CD14-positive monocyte (primary cell): ENCODE measurements around the gene FARP2. TPM values are rescaled to one million over a fixed set of nuclear protein-coding genes. Genes with fewer than 3 reads are reported as not detected.
A peak's percentile ranks its signal among the peaks of the same experiment; 100 is the strongest.
"Not testable (repeated sequence)": the region's sequence is repeated elsewhere in the genome, so short reads cannot be mapped to it uniquely, and the experiment has no call there.

Experiments
- DNase-seq, 3 donors: peaks; one replicate each; pipeline ENCODE4 v3.0.0-alpha.2; 2011 to 2022
- H2AFZ ChIP-seq: 2 replicates; pipeline ENCODE4 v1.6.0; 2012; ENCODE audit warnings: mild to moderate bottlenecking, low read depth, low read length, inconsistent platforms; ENCODE audit not compliant: insufficient read depth, poor library complexity, severe bottlenecking
- H3K27ac ChIP-seq, 2 donors: 1 replicate in 1 of 2; 2 replicates in 1 of 2; pipeline ENCODE4 v1.5.1; 2012 to 2013; ENCODE audit warnings: low read length in 2 of 2, control low read depth in 1 of 2, inconsistent platforms in 1 of 2, low read depth in 1 of 2, mild to moderate bottlenecking in 1 of 2
- H3K27me3 ChIP-seq, 2 donors: one replicate each; pipeline versions ENCODE4 v1.6.0 to v1.6.1; 2011 to 2013; ENCODE audit warnings: low read length in 2 of 2; ENCODE audit not compliant: control insufficient read depth in 2 of 2, insufficient read depth in 2 of 2
- H3K36me3 ChIP-seq, 2 donors: replicated peaks in 1 of 2; 1 replicate in 1 of 2; 2 replicates in 1 of 2; pipeline versions ENCODE4 v1.5.1 to v1.6.1; 2012 to 2013; ENCODE audit warnings: low read length in 2 of 2, control low read depth in 1 of 2, inconsistent platforms in 1 of 2, mild to moderate bottlenecking in 1 of 2; ENCODE audit not compliant: insufficient read depth in 2 of 2, control insufficient read depth in 1 of 2
- H3K4me1 ChIP-seq, 2 donors: 1 replicate in 1 of 2; 2 replicates in 1 of 2; pipeline versions ENCODE4 v1.5.1 to v1.6.1; 2012 to 2013; ENCODE audit warnings: low read length in 2 of 2, control low read depth in 1 of 2, inconsistent platforms in 1 of 2, mild to moderate bottlenecking in 1 of 2, moderate library complexity in 1 of 2; ENCODE audit not compliant: insufficient read depth in 2 of 2, control insufficient read depth in 1 of 2
- H3K4me2 ChIP-seq: replicated peaks from 2 replicates; pipeline ENCODE3; 2012; ENCODE audit warnings: low read length, moderate library complexity, mild to moderate bottlenecking; ENCODE audit not compliant: poor library complexity, severe bottlenecking; ENCODE audit errors: extremely low read depth
- H3K4me3 ChIP-seq, 3 experiments: fragments of 200-600 bp in 1 of 3; sonication (generic) in 1 of 3; replicated peaks in 1 of 3; 1 replicate in 2 of 3; 2 replicates in 1 of 3; pipeline ENCODE4 v1.5.1; 2011 to 2013; ENCODE audit warnings: low read length in 3 of 3, mild to moderate bottlenecking in 3 of 3, control low read depth in 2 of 3, low read depth in 2 of 3, inconsistent platforms in 1 of 3, moderate library complexity in 1 of 3
- H3K79me2 ChIP-seq: 2 replicates; pipeline ENCODE4 v1.6.0; 2012; ENCODE audit warnings: mild to moderate bottlenecking, control low read depth, inconsistent platforms, low read length, moderate library complexity; ENCODE audit not compliant: insufficient read depth
- H3K9ac ChIP-seq: 2 replicates; pipeline ENCODE4 v1.6.0; 2017; ENCODE audit warnings: low read length, mild to moderate bottlenecking; ENCODE audit not compliant: insufficient read depth, poor library complexity, severe bottlenecking
- H3K9me3 ChIP-seq, 2 donors: replicated peaks in 1 of 2; 1 replicate in 1 of 2; 2 replicates in 1 of 2; pipeline versions ENCODE4 v1.5.1 to v1.6.1; 2012 to 2013; ENCODE audit warnings: low read length in 2 of 2, control low read depth in 1 of 2; ENCODE audit not compliant: control insufficient read depth in 1 of 2, insufficient read depth in 1 of 2
- H4K20me1 ChIP-seq: 2 replicates; pipeline ENCODE4 v1.6.0; 2012; ENCODE audit warnings: mild to moderate bottlenecking, low read length, control low read depth, moderate library complexity; ENCODE audit not compliant: insufficient read depth
- H3K27ac Mint-ChIP-seq, 7 donors: one replicate each; pipeline ENCODE4 v1.8.0; 2020; ENCODE audit warnings: mild to moderate bottlenecking in 7 of 7, mixed read lengths in 7 of 7, moderate library complexity in 6 of 7, inconsistent platforms in 2 of 7
- H3K27me3 Mint-ChIP-seq, 3 donors: one replicate each; pipeline ENCODE4 v1.8.0; 2021 to 2022; ENCODE audit warnings: low read depth in 3 of 3, mild to moderate bottlenecking in 3 of 3, mixed read lengths in 3 of 3, moderate library complexity in 3 of 3, inconsistent platforms in 1 of 3
- H3K36me3 Mint-ChIP-seq, 2 donors: one replicate each; pipeline ENCODE4 v1.8.0; 2020; ENCODE audit warnings: mixed read lengths in 2 of 2, inconsistent platforms in 1 of 2, mild to moderate bottlenecking in 1 of 2
- H3K4me1 Mint-ChIP-seq: one replicate; pipeline ENCODE4 v1.8.0; 2020; ENCODE audit warnings: mild to moderate bottlenecking, mixed read lengths
- H3K4me3 Mint-ChIP-seq, 2 donors: one replicate each; pipeline ENCODE4 v1.8.0; 2020; ENCODE audit warnings: mild to moderate bottlenecking in 2 of 2, mixed read lengths in 2 of 2, moderate library complexity in 1 of 2
- H3K9me3 Mint-ChIP-seq, 7 donors: one replicate each; pipeline ENCODE4 v1.8.0; 2020 to 2022; ENCODE audit warnings: mixed read lengths in 7 of 7, mild to moderate bottlenecking in 6 of 7, moderate library complexity in 6 of 7, inconsistent platforms in 2 of 7
- WGBS: methylation state at CpG from one replicate; pipeline ENCODE4 v1.1.5; 2013; ENCODE audit warnings: missing lambda C conversion rate; ENCODE audit not compliant: insufficient coverage; 5-methylcytosine and 5-hydroxymethylcytosine counted together
- intact Hi-C, 2 donors: fragments of 100-400 bp; cut with micrococcal nuclease; formaldehyde crosslinking; loops; one replicate each; pipeline versions ENCODE4 v1.15.0 to v1.15.1; 2023
- polyA plus RNA-seq, 3 donors: library from polyadenylated mRNA; depleted of rRNA in 1 of 3; unstranded in 2 of 3; stranded (reverse) in 1 of 3; fragments of 300-500 nt in 2 of 3; fragments of >200 nt in 1 of 3; fragmentation: Illumina TruSeq in 2 of 3; gene quantifications; 1 replicate in 2 of 3; 2 replicates in 1 of 3; pipeline ENCODE4 v1.2.3, GENCODE V29; 2012 to 2021
- TF ChIP-seq, protein P1 (sequence below): fragments of 200-600 bp; IDR thresholded peaks from one replicate; pipeline ENCODE4 v1.8.0; 2022; ENCODE audit warnings: antibody characterized with exemption, mild to moderate bottlenecking

Gene FARP2
- polyA plus RNA-seq, 3 donors = 6.7 to 8.5 (median 7.3) TPM

DNA sequence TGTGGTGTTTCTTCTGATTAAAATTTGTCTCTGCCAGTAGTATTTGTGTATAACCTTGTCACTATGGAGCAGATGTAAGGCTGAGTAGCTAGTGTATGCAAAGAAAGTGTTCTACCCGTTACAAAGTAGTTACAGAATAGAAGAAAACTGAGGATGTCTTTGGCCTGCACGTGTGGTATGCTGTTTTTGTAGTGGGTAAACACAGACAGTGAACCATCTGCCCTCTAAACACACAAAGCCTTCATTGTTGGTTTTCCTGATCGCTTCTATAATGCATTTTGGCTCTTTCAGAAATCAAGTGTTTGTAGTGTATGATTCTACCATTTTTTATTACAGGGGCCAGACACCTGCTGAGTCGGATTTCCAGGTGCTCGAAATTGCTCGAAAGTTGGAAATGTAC, 61.5 kb downstream of the FARP2 start:
- Histone ChIP-seq H3K4me1 (no peaks in the 10 kb centered on the region), H2AFZ (no peak overlapping the region), H3K27me3 (peaks cover 2% of the 10 kb centered on the region in 2 donors), H3K36me3 (peaks cover 16 to 66% of the 10 kb centered on the region in 2 donors), H3K9ac (no peak overlapping the region), H3K27ac (no peak overlapping the region), H3K4me3 (no peak overlapping the region), H3K79me2 (no peaks in the 10 kb centered on the region), H3K4me2 (no peak overlapping the region), H3K9me3 (peaks cover 4 to 10% of the 10 kb centered on the region in 2 donors), H4K20me1 (no peaks in the 10 kb centered on the region)
- Mint-ChIP-seq H3K27ac (peak overlapping the region in 1 of 7 donors; percentile 11), H3K4me1 (no peaks in the 10 kb centered on the region), H3K4me3 (no peak overlapping the region), H3K36me3 (peaks cover 65 to 75% of the 10 kb centered on the region in 2 donors), H3K9me3 (peaks cover 3 to 23% (median 11%) of the 10 kb centered on the region in 7 donors), H3K27me3 (peaks cover 0 to 11% (median 4%) of the 10 kb centered on the region in 3 donors)
- TF ChIP-seq, protein P1, sequence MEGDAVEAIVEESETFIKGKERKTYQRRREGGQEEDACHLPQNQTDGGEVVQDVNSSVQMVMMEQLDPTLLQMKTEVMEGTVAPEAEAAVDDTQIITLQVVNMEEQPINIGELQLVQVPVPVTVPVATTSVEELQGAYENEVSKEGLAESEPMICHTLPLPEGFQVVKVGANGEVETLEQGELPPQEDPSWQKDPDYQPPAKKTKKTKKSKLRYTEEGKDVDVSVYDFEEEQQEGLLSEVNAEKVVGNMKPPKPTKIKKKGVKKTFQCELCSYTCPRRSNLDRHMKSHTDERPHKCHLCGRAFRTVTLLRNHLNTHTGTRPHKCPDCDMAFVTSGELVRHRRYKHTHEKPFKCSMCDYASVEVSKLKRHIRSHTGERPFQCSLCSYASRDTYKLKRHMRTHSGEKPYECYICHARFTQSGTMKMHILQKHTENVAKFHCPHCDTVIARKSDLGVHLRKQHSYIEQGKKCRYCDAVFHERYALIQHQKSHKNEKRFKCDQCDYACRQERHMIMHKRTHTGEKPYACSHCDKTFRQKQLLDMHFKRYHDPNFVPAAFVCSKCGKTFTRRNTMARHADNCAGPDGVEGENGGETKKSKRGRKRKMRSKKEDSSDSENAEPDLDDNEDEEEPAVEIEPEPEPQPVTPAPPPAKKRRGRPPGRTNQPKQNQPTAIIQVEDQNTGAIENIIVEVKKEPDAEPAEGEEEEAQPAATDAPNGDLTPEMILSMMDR = no peak
- 100% methylated on average over 1 of the region's 6 CpGs for WGBS
- intact Hi-C loops = no loop called here
- no peak for DNase-seq

DNA sequence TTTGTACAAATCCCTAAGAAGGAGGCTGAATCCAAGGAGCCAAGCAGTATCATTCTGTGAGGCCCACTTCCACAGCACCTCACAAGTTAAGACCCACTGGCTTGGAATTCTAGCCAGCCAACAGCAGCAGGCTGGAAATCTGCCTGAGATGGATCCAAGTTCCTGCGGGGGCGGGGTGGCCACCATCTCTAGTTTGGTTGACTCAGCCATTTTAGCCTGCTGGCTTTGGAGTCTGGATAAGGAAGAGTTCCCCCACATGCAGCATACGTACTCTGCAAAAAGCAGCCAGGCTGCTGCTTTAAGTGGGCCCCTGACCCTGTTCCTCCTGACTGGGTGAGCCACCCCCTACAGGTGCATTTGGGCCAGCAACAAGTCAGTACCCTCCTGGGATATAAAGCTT, 65.2 kb downstream of the FARP2 start:
- DNase-seq = no peak
- Mint-ChIP-seq H3K4me1 (no peaks in the 10 kb centered on the region), H3K27me3 (peaks cover 18 to 36% (median 24%) of the 10 kb centered on the region in 3 donors), H3K27ac (no peak overlapping the region), H3K36me3 (peaks cover 40 to 49% of the 10 kb centered on the region in 2 donors), H3K4me3 (no peak overlapping the region), H3K9me3 (peaks cover 19 to 52% (median 37%) of the 10 kb centered on the region in 7 donors)
- TF ChIP-seq, protein P1 = no peak
- Histone ChIP-seq H2AFZ (no peak overlapping the region), H3K27ac (no peak overlapping the region), H3K9ac (no peak overlapping the region), H3K9me3 (peaks cover 14 to 26% of the 10 kb centered on the region in 2 donors), H3K79me2 (no peaks in the 10 kb centered on the region), H3K4me2 (no peak overlapping the region), H3K27me3 (peaks cover 2 to 14% of the 10 kb centered on the region in 2 donors), H4K20me1 (no peaks in the 10 kb centered on the region), H3K36me3 (peaks cover 6 to 30% of the 10 kb centered on the region in 2 donors), H3K4me3 (no peak overlapping the region), H3K4me1 (no peaks in the 10 kb centered on the region)
- WGBS = 88% methylated on average over 2 of the region's 3 CpGs
- intact Hi-C loops = no loop called here

DNA sequence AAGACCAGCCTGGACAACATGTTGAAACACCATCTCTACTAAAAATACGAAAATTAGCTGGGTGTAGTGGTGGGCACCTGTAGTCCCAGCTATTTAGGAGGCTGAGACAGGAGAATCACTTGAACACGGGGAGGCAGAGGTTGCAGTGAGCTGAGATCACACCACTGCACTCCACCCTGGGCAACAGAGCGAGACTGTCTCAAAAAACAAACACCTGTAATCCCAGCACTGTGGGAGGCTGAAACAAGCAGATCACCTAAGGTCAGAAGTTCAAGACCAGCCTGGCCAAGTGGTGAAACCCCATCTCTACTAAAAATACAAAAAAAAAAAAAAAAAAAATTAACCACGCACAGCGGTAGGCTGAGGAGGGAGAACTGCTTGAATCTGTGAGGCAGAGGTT, 65.9 kb downstream of the FARP2 start:
- H4K20me1 ChIP-seq, H3K4me2 ChIP-seq, intact Hi-C loops, H3K9ac ChIP-seq, H3K27ac Mint-ChIP-seq, DNase-seq, H3K79me2 ChIP-seq, H3K4me1 Mint-ChIP-seq, H2AFZ ChIP-seq, H3K4me3 ChIP-seq, H3K27ac ChIP-seq, H3K4me1 ChIP-seq: not testable (repeated sequence)
- Mint-ChIP-seq H3K27me3 (peaks cover 21 to 42% (median 26%) of the 10 kb centered on the region in 3 donors), H3K9me3 (peaks cover 19 to 52% (median 37%) of the 10 kb centered on the region in 7 donors), H3K36me3 (peaks cover 36 to 50% of the 10 kb centered on the region in 2 donors), H3K4me3 (peak overlapping the region in 1 of 2 donors; percentile 28)
- H3K36me3 ChIP-seq = peaks cover 6 to 30% of the 10 kb centered on the region in 2 donors
- WGBS = no CpG with 5 or more reads among the region's 5 CpGs
- H3K9me3 ChIP-seq = peaks cover 14 to 26% of the 10 kb centered on the region in 2 donors
- peaks cover 2 to 14% of the 10 kb centered on the region in 2 donors for H3K27me3 ChIP-seq
